Loucy (cell line): ENCODE measurements around the gene MYMK.

Experiments
- H2AFZ ChIP-seq: fragments of 200-600 bp; sonication (generic); 2 replicates; pipeline ENCODE4 v1.6.0; 2016; ENCODE audit warnings: antibody characterized with exemption, mild to moderate bottlenecking, low read length, moderate library complexity
- H3F3A ChIP-seq: fragments of 200-600 bp; 2 replicates; pipeline ENCODE4 v1.6.0; 2016; ENCODE audit warnings: antibody characterized with exemption, low read depth, mild to moderate bottlenecking
- H3K27me3 ChIP-seq: fragments of 200-600 bp; sonication (generic); 2 replicates; pipeline ENCODE4 v1.6.1; 2014; ENCODE audit warnings: low read length, mild to moderate bottlenecking; ENCODE audit not compliant: insufficient read depth, poor library complexity, severe bottlenecking
- H3K36me3 ChIP-seq: fragments of 200-600 bp; sonication (generic); 2 replicates; pipeline ENCODE4 v1.6.1; 2016; ENCODE audit warnings: low read length; ENCODE audit not compliant: insufficient read depth
- H3K4me1 ChIP-seq: fragments of 200-600 bp; sonication (generic); 2 replicates; pipeline ENCODE4 v1.5.1; 2014; ENCODE audit warnings: low read length, mild to moderate bottlenecking; ENCODE audit not compliant: insufficient read depth, poor library complexity, severe bottlenecking
- H3K4me2 ChIP-seq: fragments of 200-600 bp; sonication (generic); 2 replicates; pipeline ENCODE4 v1.6.0; 2014; ENCODE audit warnings: antibody characterized with exemption, low read length, low read depth, mild to moderate bottlenecking; ENCODE audit not compliant: poor library complexity, severe bottlenecking
- H3K4me3 ChIP-seq: fragments of 200-600 bp; sonication (generic); 2 replicates; pipeline ENCODE4 v1.5.1; 2014; ENCODE audit warnings: low read length, mild to moderate bottlenecking, mixed read lengths; ENCODE audit not compliant: poor library complexity, severe bottlenecking
- H3K79me2 ChIP-seq: fragments of 200-600 bp; sonication (generic); 2 replicates; pipeline ENCODE4 v1.6.1; 2014; ENCODE audit warnings: low read length; ENCODE audit not compliant: insufficient read depth
- H3K9ac ChIP-seq: fragments of 200-600 bp; sonication (generic); 2 replicates; pipeline ENCODE4 v1.6.0; 2014; ENCODE audit warnings: mild to moderate bottlenecking, low read depth, low read length, moderate library complexity; ENCODE audit not compliant: poor library complexity, severe bottlenecking
- H3K9me2 ChIP-seq: fragments of 200-600 bp; sonication (generic); replicated peaks from 2 replicates; pipeline ENCODE4 v1.6.1; 2016; ENCODE audit warnings: low read depth, low read length, mixed read lengths
- H3K9me3 ChIP-seq: fragments of 200-600 bp; sonication (generic); 2 replicates; pipeline ENCODE4 v1.6.1; 2014; ENCODE audit warnings: mild to moderate bottlenecking, antibody characterized with exemption, low read length, low read depth; ENCODE audit not compliant: insufficient read depth
- H4K20me1 ChIP-seq: fragments of 200-600 bp; sonication (generic); 2 replicates; pipeline ENCODE4 v1.6.0; 2014; ENCODE audit warnings: antibody characterized with exemption, low read length, mild to moderate bottlenecking; ENCODE audit not compliant: insufficient read depth, poor library complexity, severe bottlenecking
- CTCF ChIP-seq: fragments of 200-600 bp; sonication (generic); conservative IDR thresholded peaks from 2 replicates; pipeline ENCODE4 v1.5.1; 2014; ENCODE audit warnings: mild to moderate bottlenecking, antibody characterized with exemption, low read length
- EZH2phosphoT487 ChIP-seq: fragments of 200-600 bp; IDR thresholded peaks from 2 replicates; pipeline ENCODE4 v1.6.1; 2018; ENCODE audit warnings: antibody characterized with exemption, mild to moderate bottlenecking, moderate library complexity, borderline replicate concordance

The MYMK gene

GRCh38 chr9:133490201-133490681, 34.5 kb downstream of the MYMK start:
- Histone ChIP-seq H2AFZ (no peak overlapping the region), H3K79me2 (no peaks in the 10 kb centered on the region), H4K20me1 (no peaks in the 10 kb centered on the region), H3K4me3 (no peak overlapping the region), H3K9ac (no peak overlapping the region), H3K9me2 (no peaks in the 10 kb centered on the region), H3K4me2 (no peak overlapping the region), H3K4me1 (no peaks in the 10 kb centered on the region), H3K36me3 (no peaks in the 10 kb centered on the region), H3K27me3 (no peaks in the 10 kb centered on the region), H3K9me3 (no peaks in the 10 kb centered on the region), H3F3A (no peaks in the 10 kb centered on the region)
- TF ChIP-seq EZH2phosphoT487, result no peak

- H3K9ac ChIP-seq, result no peak overlapping the region
- no peak overlapping the region for H2AFZ ChIP-seq
- no peaks in the 10 kb centered on the region for H3K9me3 ChIP-seq
- no peaks in the 10 kb centered on the region for H3K27me3 ChIP-seq
- H3F3A ChIP-seq, result no peaks in the 10 kb centered on the region
- H3K79me2 ChIP-seq, result no peaks in the 10 kb centered on the region
- no peaks in the 10 kb centered on the region for H4K20me1 ChIP-seq
- H3K4me1 ChIP-seq, result peaks cover 2% of the 10 kb centered on the region
- H3K4me3 ChIP-seq, result no peak overlapping the region
- H3K9me2 ChIP-seq, result no peaks in the 10 kb centered on the region
- no peak overlapping the region for H3K4me2 ChIP-seq
- H3K36me3 ChIP-seq, result no peaks in the 10 kb centered on the region
- TF ChIP-seq CTCF (no peak), EZH2phosphoT487 (no peak)
Observed at GRCh38 chr9:133489253-133490190, 35.2 kb downstream of the MYMK start.

GRCh38 chr9:133488686-133489252, 36.0 kb downstream of the MYMK start:
- H3K9me3 ChIP-seq, result no peaks in the 10 kb centered on the region
- H2AFZ ChIP-seq, result no peak overlapping the region
- H3F3A ChIP-seq, result no peaks in the 10 kb centered on the region
- H3K36me3 ChIP-seq, result no peaks in the 10 kb centered on the region
- no peak overlapping the region for H3K4me2 ChIP-seq
- peaks cover 4% of the 10 kb centered on the region for H3K4me1 ChIP-seq
- no peaks in the 10 kb centered on the region for H4K20me1 ChIP-seq
- no peaks in the 10 kb centered on the region for H3K27me3 ChIP-seq
- H3K4me3 ChIP-seq, result no peak overlapping the region
- no peaks in the 10 kb centered on the region for H3K79me2 ChIP-seq
- H3K9me2 ChIP-seq, result no peaks in the 10 kb centered on the region
- TF ChIP-seq CTCF, result no peak
- no peak for TF ChIP-seq EZH2phosphoT487
- no peak overlapping the region for H3K9ac ChIP-seq
